ENCODE results near the gene CD200.

CD200 gene

GRCh38 chr3:112327371-112327951, 5.5 kb upstream of the CD200 start:
- TF ChIP-seq RAD21 (IDR thresholded peaks at IDR 0.05; ENCODE audit: low read depth) (peak; percentile 79), MAX (IDR thresholded peaks at IDR 0.05) (no peak)

GRCh38 chr3:112331851-112332250, 1.1 kb upstream of the CD200 start:
- TF ChIP-seq TAF1 (IDR thresholded peaks at IDR 0.05; ENCODE audit: low read depth) (no peak), TCF12 (IDR thresholded peaks at IDR 0.05; ENCODE audit: low read depth) (no peak), RAD21 (IDR thresholded peaks at IDR 0.05; ENCODE audit: low read depth) (no peak), CEBPB (IDR thresholded peaks at IDR 0.05) (no peak), NFIC (IDR thresholded peaks at IDR 0.05) (no peak), EGR1 (IDR thresholded peaks at IDR 0.05) (no peak), FOXM1 (IDR thresholded peaks at IDR 0.05; ENCODE audit: borderline replicate concordance, low read depth) (no peak), CREB1 (IDR thresholded peaks at IDR 0.05; ENCODE audit: low read depth) (no peak), ZBTB7A (IDR thresholded peaks at IDR 0.05; ENCODE audit: low read depth) (no peak), TEAD4 (IDR thresholded peaks at IDR 0.05) (no peak), MAX (IDR thresholded peaks at IDR 0.05) (no peak), EP300 (IDR thresholded peaks at IDR 0.05; ENCODE audit: borderline replicate concordance) (no peak)
- TF ChIP-seq, protein P1, sequence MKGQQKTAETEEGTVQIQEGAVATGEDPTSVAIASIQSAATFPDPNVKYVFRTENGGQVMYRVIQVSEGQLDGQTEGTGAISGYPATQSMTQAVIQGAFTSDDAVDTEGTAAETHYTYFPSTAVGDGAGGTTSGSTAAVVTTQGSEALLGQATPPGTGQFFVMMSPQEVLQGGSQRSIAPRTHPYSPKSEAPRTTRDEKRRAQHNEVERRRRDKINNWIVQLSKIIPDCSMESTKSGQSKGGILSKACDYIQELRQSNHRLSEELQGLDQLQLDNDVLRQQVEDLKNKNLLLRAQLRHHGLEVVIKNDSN (IDR thresholded peaks at IDR 0.05): no peak

GRCh38 chr3:112333381-112334317, 693 bp downstream of the CD200 start:
- no peak for TF ChIP-seq TEAD4 (IDR thresholded peaks at IDR 0.05)
- TF ChIP-seq EP300 (IDR thresholded peaks at IDR 0.05; ENCODE audit: borderline replicate concordance): no peak
- TF ChIP-seq, protein P1 (IDR thresholded peaks at IDR 0.05): no peak

DNA sequence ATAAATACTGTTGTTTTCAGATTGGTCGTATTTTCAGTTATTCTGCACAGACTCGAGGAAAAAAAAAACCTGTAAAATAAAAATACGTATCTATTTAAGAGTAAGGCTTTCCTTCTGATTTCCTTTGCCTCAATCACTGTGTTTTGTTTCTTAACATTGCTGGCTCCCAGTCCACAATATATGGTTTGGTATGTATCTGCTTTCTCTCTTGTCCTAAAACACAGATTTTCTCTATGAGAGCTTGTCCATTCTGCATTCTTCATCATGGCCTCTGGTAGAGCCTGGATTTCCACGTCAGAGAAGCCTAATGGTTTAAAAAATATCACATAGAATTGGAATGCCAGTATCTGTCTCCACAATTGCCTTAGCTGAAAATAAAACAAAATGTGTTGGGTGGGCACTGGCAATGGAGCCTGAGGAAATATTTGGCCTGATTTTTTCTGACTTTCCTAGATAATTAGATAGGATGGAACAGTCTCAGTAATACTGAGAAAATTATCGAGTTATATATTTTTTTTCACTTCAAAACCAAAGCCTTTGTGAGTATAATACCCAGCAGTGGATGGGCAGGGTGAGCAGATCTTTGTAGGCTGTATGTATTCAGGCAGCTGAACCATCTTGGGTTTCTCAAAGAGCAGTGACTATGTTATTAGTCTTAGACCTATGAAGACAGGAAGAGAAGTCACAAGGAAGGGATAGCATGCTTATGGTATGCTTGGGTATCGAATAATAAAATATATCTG, 1.9 kb downstream of the CD200 start:
- TF ChIP-seq FOXM1 (IDR thresholded peaks at IDR 0.05; ENCODE audit: borderline replicate concordance, low read depth) (no peak), NFIC (IDR thresholded peaks at IDR 0.05) (no peak), REST (IDR thresholded peaks at IDR 0.05; ENCODE audit: low read depth) (no peak), EGR1 (IDR thresholded peaks at IDR 0.05) (no peak), CREB1 (IDR thresholded peaks at IDR 0.05; ENCODE audit: low read depth) (no peak), YY1 (IDR thresholded peaks at IDR 0.05; ENCODE audit: low read depth) (no peak), RAD21 (IDR thresholded peaks at IDR 0.05; ENCODE audit: low read depth) (no peak), TCF12 (IDR thresholded peaks at IDR 0.05; ENCODE audit: low read depth) (no peak), MAX (IDR thresholded peaks at IDR 0.05) (no peak), ZBTB7A (IDR thresholded peaks at IDR 0.05; ENCODE audit: low read depth) (no peak), TAF1 (IDR thresholded peaks at IDR 0.05; ENCODE audit: low read depth) (no peak), EP300 (IDR thresholded peaks at IDR 0.05; ENCODE audit: borderline replicate concordance) (no peak), CEBPB (IDR thresholded peaks at IDR 0.05) (no peak), TEAD4 (IDR thresholded peaks at IDR 0.05) (no peak)
- TF ChIP-seq, protein P1 (IDR thresholded peaks at IDR 0.05): no peak

DNA sequence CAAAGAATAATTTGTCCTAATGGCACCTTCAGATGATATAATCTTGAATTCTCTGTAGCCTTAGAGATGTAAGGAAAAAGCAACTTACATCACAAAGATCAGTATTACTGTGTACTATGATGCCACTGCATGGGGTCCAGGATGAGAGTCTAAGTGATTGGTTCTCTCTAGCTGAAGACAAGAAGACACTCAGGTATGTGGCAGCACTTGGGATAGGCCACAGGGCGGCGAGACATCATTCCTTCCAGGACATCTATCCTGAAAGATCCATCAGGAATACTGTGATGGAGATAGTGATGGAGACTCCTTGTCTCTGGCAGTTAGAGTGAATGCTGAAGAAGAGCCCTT, 2.5 kb downstream of the CD200 start:
- TF ChIP-seq CREB1 (IDR thresholded peaks at IDR 0.05; ENCODE audit: low read depth): no peak
- no peak for TF ChIP-seq MAX (IDR thresholded peaks at IDR 0.05)
- no peak for TF ChIP-seq EGR1 (IDR thresholded peaks at IDR 0.05)
- TF ChIP-seq YY1 (IDR thresholded peaks at IDR 0.05; ENCODE audit: low read depth): no peak
- TF ChIP-seq, protein P1 (IDR thresholded peaks at IDR 0.05): no peak
- no peak for TF ChIP-seq TEAD4 (IDR thresholded peaks at IDR 0.05)
- TF ChIP-seq ZBTB7A (IDR thresholded peaks at IDR 0.05; ENCODE audit: low read depth): no peak
- no peak for TF ChIP-seq REST (IDR thresholded peaks at IDR 0.05; ENCODE audit: low read depth)
